Activated gamma-delta T cell (primary cell): ENCODE measurements around the gene TMSB10.
"Not testable (repeated sequence)": the region's sequence is repeated elsewhere in the genome, so short reads cannot be mapped to it uniquely, and the experiment has no call there.

Source experiments
- DNase-seq: peaks from one replicate; lab custom pipeline; 2025; lab: John Stamatoyannopoulos, UW

Gene TMSB10

DNA sequence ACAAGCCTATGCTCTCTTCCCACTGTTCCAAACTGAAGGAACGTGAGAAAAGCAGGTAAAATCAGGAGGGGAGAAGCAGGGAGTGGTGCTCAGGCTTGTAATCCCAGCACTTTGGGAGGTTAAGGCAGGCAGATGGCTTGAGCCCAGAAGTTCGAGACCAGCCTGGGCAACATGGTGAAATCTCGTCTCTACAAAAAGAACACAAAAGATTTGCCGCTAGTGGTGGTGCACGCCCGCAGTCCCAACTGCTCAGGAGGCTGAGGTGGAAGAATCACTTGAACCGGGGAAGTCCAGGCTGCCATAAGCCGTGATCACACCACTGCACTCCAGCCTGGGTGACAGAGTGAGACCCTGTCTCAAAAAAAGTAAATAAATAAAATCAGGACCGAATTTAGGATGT is 1.3 kb upstream of the TMSB10 start:
- DNase-seq = no peak

DNA sequence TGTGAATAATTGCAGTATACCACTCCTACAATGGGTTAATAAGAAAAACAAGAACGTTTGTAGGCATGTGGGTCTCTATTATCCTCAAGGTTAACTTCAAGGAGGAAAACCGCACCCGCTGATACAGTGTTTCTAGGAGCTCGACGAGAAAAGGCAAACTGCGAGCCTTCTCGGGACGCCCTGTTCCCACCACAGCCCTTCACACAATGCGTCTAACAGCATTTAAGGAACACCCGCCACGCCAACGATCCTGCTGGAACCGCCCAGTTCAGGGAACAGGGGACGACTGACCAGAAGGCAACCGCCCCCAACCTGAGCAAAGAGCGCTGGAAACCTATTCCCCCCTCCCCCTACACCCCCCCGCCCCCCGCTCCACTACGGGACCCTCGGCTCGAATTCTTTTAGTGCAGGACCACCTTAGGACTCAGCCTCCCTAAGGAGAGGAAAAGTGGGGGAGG is 710 bp upstream of the TMSB10 start:
- DNase-seq = no peak

DNA sequence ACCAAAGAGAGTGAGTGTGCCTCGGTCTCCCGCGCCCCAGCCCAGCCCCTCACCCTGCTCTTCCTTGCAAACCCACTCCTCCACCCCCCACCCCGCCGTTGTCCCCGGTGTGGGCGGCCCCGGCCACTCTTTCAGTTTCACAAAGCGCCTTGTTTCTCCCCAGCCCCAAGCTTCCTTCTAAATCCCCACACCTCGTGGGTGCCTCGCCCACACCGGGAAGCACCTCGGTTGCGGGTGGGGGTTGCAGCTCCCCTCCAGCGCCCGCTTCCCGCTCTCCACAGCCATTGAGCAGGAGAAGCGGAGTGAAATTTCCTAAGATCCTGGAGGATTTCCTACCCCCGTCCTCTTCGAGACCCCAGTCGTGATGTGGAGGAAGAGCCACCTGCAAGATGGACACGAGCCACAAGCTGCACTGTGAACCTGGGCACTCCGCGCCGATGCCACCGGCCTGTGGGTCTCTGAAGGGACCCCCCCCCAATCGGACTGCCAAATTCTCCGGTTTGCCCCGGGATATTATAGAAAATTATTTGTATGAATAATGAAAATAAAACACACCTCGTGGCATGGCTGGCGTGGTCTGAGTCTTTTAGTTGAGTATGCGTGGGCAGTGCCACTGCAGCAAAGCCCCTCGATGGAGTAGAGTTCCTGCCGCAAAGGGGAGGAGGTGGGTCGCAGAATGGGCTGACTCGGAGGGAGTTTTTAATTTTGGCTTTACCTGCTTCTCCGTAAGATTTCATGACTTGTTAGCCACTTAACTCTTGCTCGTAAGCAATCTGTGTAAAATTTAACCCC is 848 bp downstream of the TMSB10 start:
- peak; percentile 41 for DNase-seq

DNA sequence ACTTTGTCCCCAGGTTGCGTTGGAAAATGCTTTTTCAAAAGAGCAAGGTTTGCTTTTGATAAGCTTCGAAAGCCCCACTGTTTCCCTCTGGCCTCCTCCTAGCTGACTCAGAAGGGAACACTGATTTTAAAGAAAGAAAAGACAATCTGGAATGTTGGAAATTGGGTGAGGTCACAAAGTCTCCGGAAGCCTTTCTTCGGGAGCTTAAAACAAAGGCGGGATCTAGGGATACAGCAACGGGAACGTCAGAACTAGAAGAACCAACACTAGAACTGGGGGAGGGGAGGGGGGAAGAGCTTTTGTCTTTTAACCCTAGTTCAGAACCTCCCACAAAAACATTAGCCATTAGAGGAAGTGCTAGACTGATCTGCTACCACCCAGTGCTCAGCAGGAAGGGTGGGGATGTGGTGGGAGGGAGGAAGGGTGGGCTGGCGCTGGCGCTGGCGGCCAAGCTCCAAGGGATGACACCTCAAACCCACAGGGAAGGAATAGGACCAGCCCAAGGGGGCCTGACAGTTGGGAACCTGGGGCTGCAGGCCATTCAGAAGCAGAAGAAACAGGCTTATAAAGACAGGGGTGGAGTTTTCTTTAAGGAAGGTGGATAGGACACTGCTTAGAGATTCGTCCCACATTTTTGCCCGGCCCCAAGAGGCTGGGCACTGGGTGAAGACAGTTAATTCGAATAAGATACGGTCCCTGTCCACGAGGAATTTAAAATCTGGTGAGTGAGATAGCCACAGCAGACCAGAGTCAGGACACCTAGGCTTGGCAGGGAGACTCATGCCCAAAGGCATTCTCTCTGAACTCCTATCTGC is 1.7 kb downstream of the TMSB10 start:
- DNase-seq = peak; percentile 36

DNA sequence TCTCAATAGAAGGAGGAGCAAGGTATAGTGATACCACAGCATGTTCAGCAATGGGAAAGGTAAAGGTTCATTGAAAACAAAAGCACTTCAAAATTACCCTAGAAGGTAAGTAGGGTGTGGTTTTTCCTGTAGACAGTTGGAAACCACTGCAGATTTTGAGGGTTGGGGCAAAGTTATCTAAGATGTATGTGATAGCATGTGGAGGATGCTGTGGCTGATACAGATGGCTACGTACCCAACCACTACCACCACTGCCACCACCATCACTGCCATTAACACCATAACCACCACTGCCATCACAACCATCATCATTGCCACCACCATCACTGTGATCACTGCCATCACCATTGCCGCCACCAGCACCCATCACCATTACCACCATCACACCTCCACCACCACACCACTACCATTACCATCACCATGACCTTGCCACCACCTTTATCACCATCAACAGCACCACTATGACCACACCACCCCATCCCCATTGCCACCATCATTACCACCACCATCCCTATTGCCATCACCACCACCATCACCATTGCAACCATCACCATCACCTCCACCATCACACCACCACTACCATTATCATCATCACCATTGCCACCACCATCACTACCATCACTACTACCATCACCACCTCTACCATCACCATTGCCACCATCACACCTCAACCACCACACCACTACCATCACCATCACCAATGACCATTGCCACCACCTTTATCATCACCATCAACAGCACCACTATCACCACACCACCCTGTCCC is 3.7 kb downstream of the TMSB10 start:
- DNase-seq = no peak

DNA sequence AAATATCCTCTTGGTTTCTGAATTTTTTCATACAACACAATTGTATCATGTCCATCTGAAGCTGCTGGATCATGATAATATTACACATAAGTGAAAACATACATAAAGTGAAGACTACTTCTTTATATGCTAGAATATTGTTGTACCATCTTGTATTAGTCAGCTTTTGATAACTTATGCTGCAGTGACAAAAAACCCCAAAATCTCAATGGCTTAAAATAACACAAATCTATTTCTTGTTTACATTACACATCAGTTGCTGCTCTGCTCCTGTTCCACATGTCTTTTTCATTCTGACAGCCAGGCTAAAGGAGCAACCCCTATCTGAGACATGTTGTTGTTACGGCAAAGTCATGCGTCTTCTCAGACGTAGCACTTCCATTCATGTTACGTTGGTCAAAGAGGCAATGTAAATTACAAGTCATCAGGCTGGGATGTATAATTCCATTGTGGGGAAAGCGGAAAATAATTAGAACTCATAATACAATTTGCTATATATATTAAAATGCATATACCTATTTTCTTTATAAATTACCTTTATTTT is 5.8 kb downstream of the TMSB10 start:
- DNase-seq = no peak

DNA sequence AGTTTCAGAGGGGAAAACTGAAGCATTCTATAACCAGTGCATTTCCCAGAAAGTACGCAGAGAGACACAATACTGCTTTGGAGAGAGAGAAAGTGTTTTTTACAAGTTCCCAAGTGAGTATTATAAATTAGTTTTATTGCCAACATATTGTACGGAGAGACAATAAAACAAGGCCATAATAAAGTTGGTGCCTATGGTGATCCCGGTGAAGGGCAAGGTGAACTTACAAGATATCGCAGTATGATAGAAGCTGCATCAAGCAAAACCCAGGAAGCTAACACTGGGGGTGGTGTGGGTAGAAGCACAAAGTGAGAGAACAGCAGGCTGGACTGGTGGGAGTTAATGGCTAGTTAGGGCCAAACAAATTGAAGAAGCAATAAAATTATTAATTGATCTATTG is 7.5 kb downstream of the TMSB10 start:
- DNase-seq = no peak

DNA sequence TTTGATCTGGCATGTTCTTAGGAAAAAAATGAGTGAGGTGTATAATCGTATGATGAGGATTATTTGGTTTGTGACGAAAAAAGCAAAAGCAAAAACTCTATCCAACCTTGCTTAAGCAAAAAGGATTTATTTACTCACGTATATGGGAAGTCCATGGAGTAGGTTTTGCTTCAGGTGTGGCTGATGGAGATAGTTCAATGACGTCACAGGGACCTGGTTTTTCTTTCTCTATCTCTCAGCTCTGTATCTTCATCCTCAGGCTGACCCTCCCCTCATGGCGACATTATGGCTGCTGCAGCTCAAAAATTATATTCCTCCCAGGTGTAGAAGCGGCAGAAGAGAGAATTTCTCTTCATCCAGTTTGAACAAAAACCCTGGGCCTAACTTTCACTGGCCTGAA is 8.9 kb downstream of the TMSB10 start:
- DNase-seq = no peak

DNA sequence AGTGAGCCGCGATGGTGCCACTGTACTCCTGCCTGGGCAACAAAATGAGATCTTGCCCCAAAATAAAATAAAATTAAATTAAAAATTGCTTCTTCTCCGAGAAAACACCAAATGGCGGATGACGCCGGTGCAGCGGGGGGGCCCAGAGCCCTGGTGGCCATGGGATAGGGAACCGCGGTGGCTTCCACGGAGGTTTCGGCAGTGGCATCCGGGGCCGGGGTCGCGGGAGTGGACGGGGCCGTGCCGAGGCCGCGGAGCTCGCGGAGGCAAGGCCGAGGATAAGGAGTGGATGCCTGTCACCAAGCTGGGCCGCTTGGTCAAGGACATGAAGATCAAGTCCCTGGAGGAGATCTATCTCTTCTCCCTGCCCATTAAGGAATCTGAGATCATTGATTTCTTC is 10.2 kb downstream of the TMSB10 start:
- not testable (repeated sequence) for DNase-seq

DNA sequence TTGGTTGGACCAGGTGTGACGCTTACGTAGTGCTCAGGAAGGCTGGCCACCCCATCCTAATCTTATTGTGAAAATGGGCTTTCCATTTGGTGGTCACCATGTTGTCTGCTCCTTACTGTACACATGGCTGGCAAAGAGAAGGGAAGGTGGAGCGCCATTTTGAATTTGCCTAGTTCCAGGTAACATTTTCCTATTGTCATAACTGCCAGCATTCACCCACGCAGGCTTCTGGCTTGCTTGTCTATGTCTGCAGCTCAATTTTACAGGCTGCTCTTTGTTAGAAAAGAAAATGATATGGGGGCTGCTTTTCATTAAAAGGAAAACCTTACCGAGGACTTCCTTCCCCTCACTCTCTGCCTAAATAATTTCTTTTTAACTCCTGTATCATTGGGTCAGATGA is 12.4 kb downstream of the TMSB10 start:
- DNase-seq = not testable (repeated sequence)

DNA sequence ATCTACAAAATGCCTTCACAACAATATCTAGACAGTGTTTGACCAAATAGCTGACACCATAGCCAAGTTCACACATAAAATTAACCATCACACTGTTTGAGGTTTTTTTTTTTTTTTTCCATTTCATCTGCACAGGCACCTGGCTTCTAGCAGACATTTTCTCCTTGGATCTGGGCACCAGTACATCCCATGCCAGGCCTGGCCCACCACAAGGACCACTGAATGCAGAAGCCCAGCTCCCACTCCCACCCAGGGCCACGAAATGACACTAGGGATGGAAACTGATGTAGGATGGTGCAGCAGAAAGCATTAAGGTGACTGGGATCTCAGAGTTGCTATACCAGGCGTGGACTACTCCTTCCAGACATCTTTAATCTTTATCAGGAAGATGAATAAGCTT is 13.0 kb downstream of the TMSB10 start:
- DNase-seq = no peak

DNA sequence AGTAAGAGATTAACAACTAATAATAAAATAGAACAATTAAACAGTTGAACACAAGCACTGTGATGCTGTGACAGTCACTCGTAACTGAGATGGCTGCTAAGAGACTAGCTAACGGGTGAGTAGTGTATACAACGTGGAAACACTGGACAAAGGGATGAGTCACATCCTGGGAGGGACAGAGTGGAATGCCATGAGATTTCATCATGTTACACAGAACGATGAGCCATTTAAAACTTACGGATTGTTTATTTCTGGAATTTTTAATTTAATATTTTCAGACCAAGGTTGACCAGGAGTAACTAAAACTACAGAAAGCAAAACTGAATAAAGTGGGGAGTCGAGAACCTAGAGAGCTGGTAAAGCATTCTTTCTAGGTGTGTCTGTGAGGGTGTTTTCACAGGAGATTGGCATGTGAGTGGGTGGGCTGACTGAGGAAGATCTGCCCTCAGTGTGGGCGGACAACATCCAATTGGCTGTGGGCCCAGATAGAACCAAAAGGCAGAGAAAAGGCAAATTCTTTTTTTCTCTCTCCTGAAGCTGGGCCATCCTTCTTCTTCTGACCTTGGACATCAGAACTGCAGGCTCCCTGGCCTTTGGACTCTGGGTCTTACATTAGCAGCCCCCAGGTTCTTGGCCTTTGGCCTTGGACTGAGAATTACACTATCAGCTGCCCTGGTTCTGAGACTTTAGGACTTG is 14.6 kb downstream of the TMSB10 start:
- DNase-seq = no peak

DNA sequence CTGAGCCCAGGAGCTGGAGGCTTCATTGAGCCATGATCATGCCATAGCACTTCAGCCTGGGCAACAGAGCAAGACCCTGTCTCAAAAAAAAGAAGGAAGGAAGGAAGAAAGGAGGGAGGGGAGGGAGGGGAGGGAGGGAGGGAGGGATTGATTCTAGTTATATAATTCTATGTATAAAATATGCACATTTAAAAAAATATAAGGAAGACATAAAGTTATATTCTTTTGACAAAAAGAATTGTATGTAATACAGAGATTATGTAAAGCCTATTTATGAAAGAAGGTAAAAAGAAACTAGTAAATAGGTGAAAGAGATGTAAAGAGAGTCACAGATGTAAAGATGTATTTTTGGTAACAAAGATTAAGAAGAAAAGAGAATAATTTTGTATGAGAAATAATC is 17.6 kb downstream of the TMSB10 start:
- no peak for DNase-seq

DNA sequence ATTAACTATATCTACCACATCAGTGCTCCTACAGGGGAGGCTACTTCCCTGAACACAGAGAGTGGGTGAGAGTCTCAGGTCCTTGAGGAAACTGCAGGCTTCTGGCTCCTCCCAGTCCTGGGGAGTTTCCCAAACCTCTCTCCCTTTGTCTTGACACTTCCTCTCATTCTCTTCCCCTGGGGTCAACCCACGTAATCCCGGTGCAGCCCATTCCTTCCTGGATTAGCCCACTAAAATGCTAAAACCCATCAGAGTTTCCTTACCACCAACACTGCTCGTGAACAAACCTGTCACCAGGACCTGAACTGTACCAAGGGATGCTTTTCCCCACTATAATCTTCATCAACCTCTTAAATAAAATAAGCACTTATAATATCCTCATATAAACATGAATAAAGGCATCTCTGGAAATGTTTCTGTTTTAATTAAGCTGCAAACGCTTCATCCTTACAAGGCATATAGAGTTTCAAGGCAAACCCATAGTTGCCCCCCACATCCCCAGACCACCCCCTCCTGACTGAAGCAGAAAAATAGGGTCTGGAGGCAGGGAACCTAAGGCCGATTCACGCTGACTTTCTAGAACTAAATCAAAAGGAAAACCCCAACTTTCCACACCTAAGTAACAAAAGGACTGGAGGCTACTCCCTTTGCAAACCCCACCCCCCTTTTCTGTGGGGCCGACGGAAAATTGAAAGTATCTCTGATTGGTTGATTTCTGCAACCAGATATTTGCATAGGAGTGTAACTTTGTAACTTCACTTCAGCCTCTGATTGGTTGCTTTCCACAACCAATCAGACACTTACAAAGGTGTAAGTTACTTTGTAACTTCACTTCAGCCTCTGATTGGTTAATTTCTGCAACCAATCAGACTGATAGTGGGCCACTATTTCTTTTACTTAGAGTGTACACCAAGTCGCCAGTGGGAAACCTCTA is 19.0 kb downstream of the TMSB10 start:
- DNase-seq = no peak

DNA sequence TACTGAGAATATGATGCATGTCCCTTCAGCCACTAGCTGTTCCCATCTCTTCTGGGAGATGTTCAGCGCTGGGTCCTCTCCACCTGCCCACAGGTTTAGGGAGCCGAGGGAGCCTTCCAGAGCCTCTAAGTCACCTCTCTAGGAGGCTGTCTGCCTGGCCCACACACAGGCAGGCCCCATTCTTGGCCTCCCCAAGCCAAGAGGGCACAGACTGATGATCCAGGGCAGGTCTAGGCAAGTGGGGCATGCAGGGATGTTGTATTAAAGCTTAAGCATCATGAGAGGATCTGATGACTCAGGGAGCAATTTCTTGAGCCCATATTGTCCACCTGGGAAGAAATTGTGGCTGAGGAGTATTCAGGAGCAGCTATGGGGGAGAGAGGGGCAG is 19.9 kb downstream of the TMSB10 start:
- no peak for DNase-seq

DNA sequence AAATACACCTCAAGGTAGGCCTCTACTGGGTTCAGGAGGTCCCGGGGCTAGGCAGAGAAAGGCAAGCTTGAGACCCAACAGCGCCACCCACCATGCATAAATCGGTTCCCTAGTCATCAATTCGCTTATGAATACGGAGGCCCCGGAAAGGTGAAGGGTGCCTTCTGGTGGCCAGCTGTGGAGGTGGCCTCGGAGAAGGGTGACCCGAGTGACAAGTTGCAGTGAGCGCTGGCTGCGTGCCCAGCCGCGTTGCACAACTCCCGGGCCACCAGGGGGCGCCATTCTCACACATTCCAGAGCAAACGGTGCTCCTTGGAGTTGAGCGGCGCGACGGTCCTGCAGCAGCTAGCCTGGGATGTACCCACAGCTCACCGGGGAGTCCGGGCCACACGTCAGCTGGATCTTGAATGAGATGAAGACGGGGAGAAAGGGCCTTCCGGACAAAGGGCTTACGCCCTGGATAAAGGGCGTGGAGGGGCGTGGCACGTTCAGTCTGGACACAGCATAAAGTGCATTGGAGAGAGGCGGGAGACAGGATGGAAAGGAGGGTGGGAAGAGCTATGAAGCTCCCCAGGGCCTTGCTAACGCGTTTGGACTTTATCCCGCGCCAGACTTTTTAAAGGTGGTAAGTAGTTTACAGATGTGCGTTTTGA is 20.4 kb downstream of the TMSB10 start:
- peak; percentile 81 for DNase-seq

DNA sequence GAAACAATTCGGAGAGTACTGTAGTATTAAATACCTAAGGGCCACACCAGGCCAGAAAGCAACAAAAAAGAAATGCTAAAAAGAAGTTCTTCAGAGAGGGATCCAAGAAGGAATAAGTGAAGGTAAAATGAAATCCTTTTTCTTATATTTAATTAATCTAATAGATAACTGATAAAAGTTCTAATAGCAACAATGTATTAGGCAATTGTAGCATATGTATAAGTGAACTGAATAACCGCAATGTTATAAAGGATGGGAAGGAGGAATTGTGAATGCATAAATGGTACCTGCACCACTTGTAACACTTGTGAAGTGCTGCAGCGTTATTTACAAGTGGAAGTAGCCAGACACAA is 21.8 kb downstream of the TMSB10 start:
- no peak for DNase-seq

DNA sequence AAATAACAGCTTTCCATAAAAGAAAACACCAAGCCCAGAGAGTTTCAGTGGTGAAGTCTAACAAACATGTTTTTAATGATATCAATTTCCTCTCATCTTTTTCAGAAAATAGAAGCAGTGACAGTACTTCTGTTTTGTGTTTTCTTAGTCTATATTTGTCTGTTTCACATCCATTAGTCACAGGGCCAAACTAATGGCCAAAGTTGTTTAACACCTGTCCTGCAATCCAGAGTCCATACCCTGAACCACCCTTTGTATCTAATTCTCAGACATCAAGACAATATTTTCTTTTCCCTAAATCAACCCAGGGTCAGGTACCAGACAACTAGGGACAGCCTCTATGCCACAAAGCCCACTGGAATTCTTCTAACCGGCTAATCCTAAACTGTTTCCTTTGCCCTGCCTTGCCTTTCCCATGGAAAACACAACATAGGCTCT is 25.9 kb downstream of the TMSB10 start:
- no peak for DNase-seq

DNA sequence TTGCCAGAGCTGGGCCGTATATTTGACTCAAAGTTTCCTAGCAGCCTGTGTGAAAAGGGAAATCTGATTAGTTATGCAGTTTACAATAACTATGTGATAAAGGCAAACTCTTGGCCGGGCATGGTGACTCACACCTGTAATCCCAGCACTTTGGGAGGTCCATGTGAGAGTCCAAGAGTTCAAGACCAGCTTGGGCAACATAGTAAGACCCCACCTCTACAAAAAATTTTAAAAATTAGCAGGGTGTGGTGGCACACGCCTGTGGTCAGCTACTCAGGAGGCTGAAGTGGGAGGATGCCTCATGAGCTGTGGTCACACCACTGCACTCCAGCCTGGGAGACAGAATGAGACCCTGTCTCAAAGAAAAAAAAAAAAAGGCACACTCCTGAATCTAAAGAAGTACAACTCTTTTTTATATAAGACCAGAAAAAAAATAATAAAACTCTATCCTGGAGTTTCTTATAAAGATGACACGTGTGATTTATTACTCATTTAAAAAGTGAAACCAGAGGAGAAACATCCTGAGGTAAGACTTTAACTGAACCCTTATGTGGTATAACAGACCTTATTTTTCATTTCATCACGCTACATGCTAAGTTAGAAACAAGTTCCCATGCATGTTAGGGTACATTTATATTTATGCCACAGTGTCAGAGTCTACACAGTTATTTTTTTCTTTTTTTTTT is 32.9 kb downstream of the TMSB10 start:
- no peak for DNase-seq
